B cell (primary cell): ENCODE measurements around the gene DDX27. TPM values are rescaled to one million over a fixed set of nuclear protein-coding genes. Genes with fewer than 3 reads are reported as not detected.

Experiments
- ATAC-seq: fragments of 200-7000 bp; cut with Tn5 transposase; one replicate; pipeline ENCODE4 v1.10.0; 2021; ENCODE audit warnings: low read depth, mild to moderate bottlenecking, moderate number of reproducible peaks, moderate library complexity
- CTCF ChIA-PET: fragments of 350-600 bp; sonication (Branson Sonifier 250); formaldehyde crosslinking; loops from one replicate; lab custom pipeline; 2021; ENCODE audit warnings: antibody characterized with exemption, inconsistent platforms; lab: Charles Lee
- POLR2A ChIA-PET: fragments of 350-600 bp; sonication (Branson Sonifier 250); formaldehyde crosslinking; loops from one replicate; lab custom pipeline; 2021; ENCODE audit warnings: antibody characterized with exemption; lab: Charles Lee
- DNase-seq: peaks from one replicate; pipeline ENCODE4 v3.0.0; 2013
- H2AFZ ChIP-seq: 2 replicates; pipeline ENCODE4 v1.6.1; 2012; ENCODE audit warnings: mild to moderate bottlenecking, low read depth, low read length; ENCODE audit not compliant: insufficient read depth, poor library complexity, severe bottlenecking
- H3K27ac ChIP-seq, 2 donors: 1 replicate in 1 of 2; 2 replicates in 1 of 2; pipeline ENCODE4 v1.5.1; 2012 to 2013; ENCODE audit warnings: low read length in 2 of 2, mild to moderate bottlenecking in 2 of 2, moderate library complexity in 1 of 2
- H3K27me3 ChIP-seq, 4 experiments: fragments of 200-600 bp in 1 of 4; sonication (generic) in 1 of 4; replicated peaks in 1 of 4; 1 replicate in 2 of 4; 2 replicates in 2 of 4; pipeline versions ENCODE4 v1.6.1 to v1.7.0; 2013 to 2016; ENCODE audit warnings: low read length in 3 of 4, mild to moderate bottlenecking in 2 of 4, mixed read lengths in 1 of 4, moderate library complexity in 1 of 4; ENCODE audit not compliant: insufficient read depth in 4 of 4, control insufficient read depth in 3 of 4; ENCODE audit errors: control extremely low read depth in 1 of 4
- H3K36me3 ChIP-seq, 2 experiments: replicated peaks in 1 of 2; 1 replicate in 1 of 2; 2 replicates in 1 of 2; pipeline versions ENCODE4 v1.6.1 to v1.7.1; 2013; ENCODE audit warnings: low read length in 1 of 2; ENCODE audit not compliant: insufficient read depth in 2 of 2, control insufficient read depth in 1 of 2; ENCODE audit errors: control extremely low read depth in 1 of 2, extremely low read depth in 1 of 2
- H3K4me1 ChIP-seq, 2 donors: fragments of 200-600 bp in 1 of 2; sonication (generic) in 1 of 2; 1 replicate in 1 of 2; 2 replicates in 1 of 2; pipeline versions ENCODE4 v1.5.1 to v1.6.1; 2013 to 2017; ENCODE audit warnings: low read length in 2 of 2; ENCODE audit not compliant: control insufficient read depth in 2 of 2, insufficient read depth in 2 of 2
- H3K4me2 ChIP-seq: replicated peaks from 2 replicates; pipeline ENCODE3; 2012; ENCODE audit warnings: mild to moderate bottlenecking, low read depth, low read length; ENCODE audit not compliant: poor library complexity, severe bottlenecking
- H3K4me3 ChIP-seq, 5 experiments: fragments of 200-600 bp in 1 of 5; sonication (generic) in 1 of 5; 1 replicate in 3 of 5; 2 replicates in 2 of 5; pipeline versions ENCODE4 v1.5.1 to v1.7.0; 2011 to 2016; ENCODE audit warnings: low read length in 4 of 5, mild to moderate bottlenecking in 4 of 5, low read depth in 2 of 5, control low read depth in 1 of 5, moderate library complexity in 1 of 5; ENCODE audit not compliant: insufficient read depth in 1 of 5; ENCODE audit errors: control extremely low read depth in 1 of 5, extremely low read depth in 1 of 5
- H3K79me2 ChIP-seq: fragments of 200-600 bp; sonication (generic); one replicate; pipeline ENCODE4 v1.6.0; 2016; ENCODE audit warnings: low read length; ENCODE audit not compliant: control insufficient read depth, insufficient read depth
- H3K9ac ChIP-seq: fragments of 200-600 bp; sonication (generic); 2 replicates; pipeline ENCODE4 v1.6.1; 2017; ENCODE audit warnings: mild to moderate bottlenecking, low read length, moderate library complexity
- H3K9me3 ChIP-seq, 3 donors: one replicate each; pipeline versions ENCODE4 v1.6.1 to v1.7.1; 2013; ENCODE audit warnings: low read length in 2 of 3; ENCODE audit not compliant: control insufficient read depth in 2 of 3, insufficient read depth in 1 of 3; ENCODE audit errors: control extremely low read depth in 1 of 3
- H4K20me1 ChIP-seq: 2 replicates; pipeline ENCODE4 v1.6.0; 2012; ENCODE audit warnings: mild to moderate bottlenecking, low read length; ENCODE audit not compliant: insufficient read depth, control insufficient read depth, poor library complexity, severe bottlenecking
- H3K27ac Mint-ChIP-seq: one replicate; pipeline ENCODE4 v1.8.0; 2021; ENCODE audit warnings: mixed read lengths
- H3K27me3 Mint-ChIP-seq: one replicate; pipeline ENCODE4 v1.8.0; 2021; ENCODE audit warnings: mixed read lengths
- H3K4me1 Mint-ChIP-seq: one replicate; pipeline ENCODE4 v1.8.0; 2021; ENCODE audit warnings: mixed read lengths
- H3K4me3 Mint-ChIP-seq: one replicate; pipeline ENCODE4 v1.8.0; 2021; ENCODE audit warnings: mixed read lengths
- H3K9me3 Mint-ChIP-seq: one replicate; pipeline ENCODE4 v1.8.0; 2022; ENCODE audit warnings: mixed read lengths; ENCODE audit not compliant: insufficient read depth
- EZH2 ChIP-seq: IDR thresholded peaks from 2 replicates; pipeline ENCODE4 v1.6.1; 2012; ENCODE audit warnings: borderline replicate concordance, low read depth, mild to moderate bottlenecking, moderate library complexity, low read length; ENCODE audit not compliant: insufficient read depth, poor library complexity, severe bottlenecking
- WGBS: methylation state at CpG from one replicate; pipeline ENCODE4 v1.1.5; 2013; ENCODE audit warnings: missing lambda C conversion rate; ENCODE audit not compliant: insufficient coverage; 5-methylcytosine and 5-hydroxymethylcytosine counted together
- intact Hi-C: fragments of 100-400 bp; cut with micrococcal nuclease; formaldehyde crosslinking; loops from one replicate; pipeline ENCODE4 v1.10.0; 2022
- polyA plus RNA-seq: library from polyadenylated mRNA; depleted of rRNA; stranded (reverse); fragments of >200 nt; gene quantifications from 2 replicates; pipeline ENCODE4 v1.2.3, GENCODE V29; 2012
- total RNA-seq, 2 donors: library from RNA; stranded (reverse); fragments of 120-200 nt in 1 of 2; gene quantifications; 1 replicate in 1 of 2; 2 replicates in 1 of 2; pipeline versions ENCODE4 v1.2.3 to v1.2.4, GENCODE V29; 2013 to 2022
- TF ChIP-seq, protein P1 (sequence below): fragments of 200-600 bp; IDR thresholded peaks from one replicate; pipeline ENCODE4 v1.8.0; 2022; ENCODE audit warnings: antibody characterized with exemption, mild to moderate bottlenecking

DDX27 gene
- total and polyA plus RNA-seq, 2 donors (not counting 1 experiment from before 2014, with no cell fraction given), result 55.0 to 74.6 TPM

DNA sequence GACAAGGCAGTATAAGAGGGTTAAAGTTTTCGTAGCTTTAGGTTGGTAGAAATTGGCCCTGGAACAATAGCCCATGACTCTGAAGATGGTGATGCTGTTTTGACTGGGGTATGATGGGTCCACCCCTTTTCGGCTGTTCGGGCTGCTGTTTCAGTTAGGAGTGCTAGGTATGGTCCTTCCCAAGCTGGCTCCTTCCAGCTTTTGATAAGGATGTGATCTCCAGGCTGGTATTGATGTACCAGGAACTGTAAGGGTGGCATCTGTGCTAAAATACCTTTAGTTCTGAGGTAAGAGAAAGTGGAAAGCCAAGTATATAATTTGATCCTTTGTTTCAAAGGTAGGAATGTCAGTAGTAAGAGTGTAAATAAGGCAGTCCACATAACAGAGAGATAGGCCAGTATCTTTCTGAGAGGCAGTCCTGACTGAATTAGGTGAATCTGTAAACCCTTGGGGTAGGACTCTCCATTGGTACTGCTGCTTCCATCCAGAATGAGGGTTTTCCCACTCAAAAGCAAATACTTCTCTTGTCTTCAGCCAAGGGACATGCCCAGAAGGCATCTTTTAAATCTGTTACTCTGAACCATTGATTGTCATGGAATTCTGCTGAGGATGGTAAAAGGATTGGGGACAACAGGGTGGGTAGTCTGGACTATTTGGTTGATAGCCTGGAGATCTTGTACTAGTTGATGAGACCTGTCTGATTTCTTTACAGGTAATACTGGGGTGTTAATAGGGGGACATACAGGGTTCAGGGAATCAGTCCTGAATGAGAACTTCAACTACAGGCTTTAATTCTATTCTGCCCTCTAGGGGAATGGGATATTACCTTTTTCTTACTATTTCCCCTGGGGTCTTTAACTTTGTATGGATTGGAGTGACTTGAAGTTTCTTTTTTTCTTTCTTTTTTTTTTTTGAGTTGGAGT lies 64.7 kb downstream of the DDX27 start:
- H3K4me1 ChIP-seq, result peaks cover 46 to 52% of the 10 kb centered on the region in 2 donors
- ChIA-PET POLR2A (no interaction called here), CTCF (no interaction called here)
- peaks cover 24 to 98% of the 10 kb centered on the region in 2 experiments for H3K36me3 ChIP-seq
- H3K27ac Mint-ChIP-seq, result peak overlapping the region; percentile 69
- H3K9me3 ChIP-seq, result peaks cover 7 to 85% (median 67%) of the 10 kb centered on the region in 3 donors
- peaks cover 99% of the 10 kb centered on the region for H3K79me2 ChIP-seq
- intact Hi-C loops, result no loop called here
- no peaks in the 10 kb centered on the region for H3K27me3 Mint-ChIP-seq
- no peak overlapping the region for H2AFZ ChIP-seq
- peak overlapping the region; percentile 45 for H3K4me2 ChIP-seq
- 93% methylated on average over 3 of the region's 3 CpGs for WGBS
- no peaks in the 10 kb centered on the region for H3K27me3 ChIP-seq
- no peak for TF ChIP-seq EZH2
- TF ChIP-seq, protein P1, sequence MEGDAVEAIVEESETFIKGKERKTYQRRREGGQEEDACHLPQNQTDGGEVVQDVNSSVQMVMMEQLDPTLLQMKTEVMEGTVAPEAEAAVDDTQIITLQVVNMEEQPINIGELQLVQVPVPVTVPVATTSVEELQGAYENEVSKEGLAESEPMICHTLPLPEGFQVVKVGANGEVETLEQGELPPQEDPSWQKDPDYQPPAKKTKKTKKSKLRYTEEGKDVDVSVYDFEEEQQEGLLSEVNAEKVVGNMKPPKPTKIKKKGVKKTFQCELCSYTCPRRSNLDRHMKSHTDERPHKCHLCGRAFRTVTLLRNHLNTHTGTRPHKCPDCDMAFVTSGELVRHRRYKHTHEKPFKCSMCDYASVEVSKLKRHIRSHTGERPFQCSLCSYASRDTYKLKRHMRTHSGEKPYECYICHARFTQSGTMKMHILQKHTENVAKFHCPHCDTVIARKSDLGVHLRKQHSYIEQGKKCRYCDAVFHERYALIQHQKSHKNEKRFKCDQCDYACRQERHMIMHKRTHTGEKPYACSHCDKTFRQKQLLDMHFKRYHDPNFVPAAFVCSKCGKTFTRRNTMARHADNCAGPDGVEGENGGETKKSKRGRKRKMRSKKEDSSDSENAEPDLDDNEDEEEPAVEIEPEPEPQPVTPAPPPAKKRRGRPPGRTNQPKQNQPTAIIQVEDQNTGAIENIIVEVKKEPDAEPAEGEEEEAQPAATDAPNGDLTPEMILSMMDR, result no peak
- peak overlapping the region in 1 of 2 donors; percentile 46 for H3K27ac ChIP-seq
- DNase-seq, result peak; percentile 22
- H3K4me3 ChIP-seq, result peak overlapping the region in 1 of 5 experiments; percentile 4
- no peak for ATAC-seq
- H4K20me1 ChIP-seq, result peaks cover 90% of the 10 kb centered on the region
- no peak overlapping the region for H3K9ac ChIP-seq
- peak overlapping the region; percentile 55 for H3K4me3 Mint-ChIP-seq
- H3K9me3 Mint-ChIP-seq, result peaks cover 42% of the 10 kb centered on the region
- H3K4me1 Mint-ChIP-seq, result peaks cover 64% of the 10 kb centered on the region

DNA sequence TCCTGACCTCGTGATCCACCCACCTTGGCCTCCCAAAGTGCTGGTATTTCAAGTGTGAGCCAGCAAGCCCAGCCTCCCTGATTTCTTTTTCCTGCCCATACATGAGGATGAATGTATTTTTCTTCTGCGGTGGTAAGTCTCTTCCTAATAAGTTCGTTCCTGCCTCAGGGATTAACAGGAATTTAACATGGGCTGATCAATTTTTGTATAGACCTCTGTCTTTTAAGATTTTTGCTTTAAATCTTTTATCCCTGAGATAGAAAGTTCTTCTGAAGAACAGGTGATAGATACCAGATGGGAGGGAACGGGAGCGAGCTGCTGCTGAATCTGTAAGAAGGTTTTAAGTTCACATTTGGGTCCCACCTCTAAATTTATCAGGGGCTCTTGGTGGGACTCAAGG lies 65.6 kb downstream of the DDX27 start:
- no peak for TF ChIP-seq EZH2
- TF ChIP-seq, protein P1, result no peak
- Histone ChIP-seq H3K79me2 (peaks cover 94% of the 10 kb centered on the region), H3K9me3 (peaks cover 7 to 84% (median 66%) of the 10 kb centered on the region in 3 donors), H3K27me3 (no peaks in the 10 kb centered on the region), H2AFZ (no peak overlapping the region), H3K4me3 (no peak overlapping the region), H3K4me1 (peaks cover 40 to 46% of the 10 kb centered on the region in 2 donors), H4K20me1 (peaks cover 94% of the 10 kb centered on the region), H3K27ac (no peak overlapping the region), H3K9ac (no peak overlapping the region), H3K36me3 (peaks cover 27 to 99% of the 10 kb centered on the region in 2 experiments), H3K4me2 (no peak overlapping the region)
- H3K4me1 Mint-ChIP-seq, result peaks cover 61% of the 10 kb centered on the region
- DNase-seq (no peak), ATAC-seq (no peak)
- H3K9me3 Mint-ChIP-seq, result peaks cover 44% of the 10 kb centered on the region
- no peak overlapping the region for H3K27ac Mint-ChIP-seq
- ChIA-PET CTCF (no interaction called here), POLR2A (no interaction called here)
- H3K4me3 Mint-ChIP-seq, result no peak overlapping the region
- WGBS, result 86% methylated on average over 1 of the region's 5 CpGs
- intact Hi-C loops, result no loop called here
- H3K27me3 Mint-ChIP-seq, result no peaks in the 10 kb centered on the region
